Middle frontal gyrus (tissue), 1 donor: ENCODE results near the gene HLA-DPB1.
A peak's percentile ranks its signal among the peaks of the same experiment; 100 is the strongest.
"Not testable (repeated sequence)": the region's sequence is repeated elsewhere in the genome, so short reads cannot be mapped to it uniquely, and the experiment has no call there.

Source experiments
- DNase-seq: peaks from one replicate; pipeline ENCODE4 v3.0.0-alpha.2; 2015; ENCODE audit warnings: low spot score; ENCODE audit errors: extremely low spot score

Gene HLA-DPB1

DNA sequence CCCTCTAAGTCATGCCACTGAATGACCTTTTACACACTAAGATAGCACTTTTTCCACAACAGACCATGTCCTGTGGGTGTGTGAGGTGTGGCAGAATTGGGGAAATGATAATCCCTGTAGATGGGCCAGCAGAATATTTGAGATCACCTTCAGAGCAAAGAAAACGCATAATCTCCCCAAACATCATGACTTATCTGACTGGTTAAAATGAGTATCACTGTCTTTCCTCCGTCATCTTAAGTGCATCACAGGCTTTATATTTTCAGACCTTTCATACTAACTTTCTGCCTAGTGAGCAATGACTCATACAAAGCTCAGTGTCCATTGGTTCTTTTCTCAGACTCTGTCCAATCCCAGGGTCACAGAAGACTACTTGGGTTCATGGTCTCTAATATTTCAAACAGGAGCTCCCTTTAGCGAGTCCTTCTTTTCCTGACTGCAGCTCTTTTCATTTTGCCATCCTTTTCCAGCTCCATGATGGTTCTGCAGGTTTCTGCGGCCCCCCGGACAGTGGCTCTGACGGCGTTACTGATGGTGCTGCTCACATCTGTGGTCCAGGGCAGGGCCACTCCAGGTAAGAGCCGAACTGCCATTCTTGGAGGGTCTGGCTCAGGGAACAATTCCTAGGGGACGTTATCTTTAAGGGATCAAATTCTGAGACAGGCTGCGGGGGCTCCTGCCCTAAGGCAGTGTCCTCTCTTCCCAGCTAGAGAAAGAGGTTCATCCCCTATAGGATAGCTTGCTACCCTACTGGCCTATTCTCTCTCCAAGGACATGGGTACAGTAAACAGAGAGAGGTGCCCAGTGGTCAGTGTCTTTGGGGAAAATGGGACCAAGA, at the start of gene HLA-DPB1:
TSS of gene HLA-DPB1 (plus strand) at position 423 of the 838 bp plus-strand sequence. CDS start at position 475, 52 bp downstream.
- no peak for DNase-seq

DNA sequence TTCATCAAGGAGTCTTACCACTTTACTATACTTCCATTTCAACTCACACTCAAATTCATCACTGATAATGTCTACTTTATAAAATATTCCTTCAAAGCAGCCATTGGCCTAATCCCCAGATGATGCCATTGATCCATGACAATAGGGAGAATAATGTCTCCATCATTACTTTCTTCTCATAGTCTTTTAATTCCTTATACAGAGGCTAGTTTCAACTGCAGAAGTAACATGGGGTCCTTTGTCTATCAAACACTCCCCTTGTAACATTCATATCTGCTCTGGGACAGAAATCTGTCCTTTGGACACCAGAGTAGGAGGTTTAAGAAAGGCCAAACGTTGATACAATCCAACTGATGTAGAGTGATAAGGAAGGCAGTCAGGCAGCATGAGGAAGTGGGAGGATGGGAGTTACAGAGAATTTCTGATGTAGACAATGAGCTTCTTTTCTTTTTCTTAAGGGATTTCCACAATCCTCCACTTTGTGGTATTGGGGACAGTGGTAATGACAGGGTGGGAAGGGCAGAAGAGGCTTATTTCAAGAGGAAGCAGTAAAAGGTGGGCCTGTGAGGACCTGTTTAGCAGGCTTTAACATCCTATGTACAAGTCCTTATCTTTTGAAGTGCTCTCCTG, 47.5 kb upstream of the HLA-DPB1 start:
- no peak for DNase-seq

DNA sequence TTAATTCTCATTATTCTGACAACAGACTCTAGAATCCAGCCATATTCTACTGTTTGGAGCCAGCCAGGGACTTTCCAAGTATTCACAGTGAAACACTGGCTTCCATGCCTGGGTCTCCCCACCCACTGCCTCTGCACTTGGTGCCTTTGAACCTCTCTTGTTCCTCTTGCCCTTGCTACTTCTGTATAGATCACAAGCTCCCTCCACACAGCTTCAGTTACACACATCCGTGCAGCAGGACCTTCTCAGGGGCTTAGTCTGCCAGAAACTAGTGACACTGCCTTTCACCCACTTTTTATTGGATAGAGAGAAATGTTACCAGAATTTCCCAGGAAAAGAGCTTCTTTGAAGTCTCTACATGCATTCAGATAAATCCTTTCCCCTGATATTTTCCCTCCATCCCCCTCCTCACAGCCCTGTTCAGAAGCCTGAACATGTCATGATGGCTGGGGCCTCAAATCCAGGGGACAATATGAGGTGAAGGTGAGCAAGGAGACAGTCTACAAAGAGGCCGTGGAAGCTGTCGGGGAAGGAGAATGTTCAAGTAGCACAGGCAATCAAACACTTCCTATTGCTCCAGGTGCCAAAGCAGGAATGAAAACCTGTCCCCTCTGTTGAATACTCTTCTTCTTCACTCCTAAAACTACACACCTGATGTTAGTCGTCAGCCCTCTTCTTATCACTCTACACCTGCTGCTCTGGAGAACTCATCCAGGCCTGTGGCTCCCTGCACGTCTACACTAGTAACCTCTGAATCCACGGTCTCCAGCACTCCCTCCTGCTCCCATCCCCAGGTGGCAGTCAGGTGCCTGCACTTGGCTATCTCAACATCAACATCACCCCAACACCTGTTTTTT, 46.2 kb upstream of the HLA-DPB1 start:
- no peak for DNase-seq

DNA sequence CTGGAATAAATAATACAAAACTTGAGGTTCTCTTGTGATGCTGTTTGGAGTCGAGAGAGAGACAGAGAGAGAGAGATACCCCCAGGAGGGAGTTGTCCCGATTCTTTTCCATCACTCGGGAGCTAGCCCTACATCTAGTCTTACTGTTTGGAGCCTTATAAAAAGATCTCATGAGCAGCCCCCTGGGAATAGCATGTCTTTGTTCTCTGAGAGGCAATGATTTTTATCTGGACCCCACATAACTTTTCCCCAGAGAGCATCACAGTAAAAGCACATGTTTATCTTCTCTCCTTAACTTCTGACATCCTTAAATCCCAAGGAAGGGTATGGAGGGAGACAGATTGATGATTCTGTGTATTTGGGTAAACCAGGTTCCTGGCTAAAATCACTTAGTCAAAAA, 45.5 kb upstream of the HLA-DPB1 start:
- no peak for DNase-seq

DNA sequence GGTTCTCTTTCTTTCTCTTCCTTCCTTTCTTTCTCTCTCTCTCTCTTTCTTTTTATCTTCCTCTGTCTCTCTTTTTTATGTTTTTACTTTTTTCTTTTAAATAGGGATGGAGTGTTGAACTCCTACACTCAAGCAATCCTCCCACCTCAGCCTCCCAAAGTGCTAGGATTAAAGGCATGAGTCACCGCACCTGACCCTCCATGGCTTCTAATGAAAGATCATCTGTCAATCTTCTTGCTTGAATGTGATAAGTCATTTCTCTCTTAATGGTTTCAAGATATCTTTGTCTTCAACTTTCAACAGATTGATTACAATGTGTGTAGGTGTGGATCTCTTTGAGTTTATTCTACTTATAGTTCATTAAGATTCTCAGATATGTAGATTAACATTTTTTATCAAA, 41.2 kb upstream of the HLA-DPB1 start:
- no peak for DNase-seq

DNA sequence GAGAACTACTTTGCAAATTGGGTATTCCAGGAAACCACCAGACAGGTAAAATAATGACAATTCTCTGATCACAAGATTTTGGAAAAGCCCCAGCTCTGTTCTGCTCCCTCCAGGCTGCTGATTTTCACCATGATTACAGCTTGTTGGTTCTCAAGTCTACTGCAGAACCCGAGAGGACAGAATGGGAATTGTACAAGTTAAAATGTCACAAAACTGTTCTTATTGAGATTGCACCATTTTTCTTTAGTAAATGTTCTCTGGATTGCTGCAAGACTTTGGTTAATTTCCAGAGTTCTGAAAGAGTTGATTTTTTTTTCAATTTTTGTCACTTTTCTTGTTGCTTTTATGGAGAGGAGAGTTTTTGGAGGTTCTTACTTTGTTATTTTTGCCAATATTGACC, 39.3 kb upstream of the HLA-DPB1 start:
- DNase-seq = no peak

DNA sequence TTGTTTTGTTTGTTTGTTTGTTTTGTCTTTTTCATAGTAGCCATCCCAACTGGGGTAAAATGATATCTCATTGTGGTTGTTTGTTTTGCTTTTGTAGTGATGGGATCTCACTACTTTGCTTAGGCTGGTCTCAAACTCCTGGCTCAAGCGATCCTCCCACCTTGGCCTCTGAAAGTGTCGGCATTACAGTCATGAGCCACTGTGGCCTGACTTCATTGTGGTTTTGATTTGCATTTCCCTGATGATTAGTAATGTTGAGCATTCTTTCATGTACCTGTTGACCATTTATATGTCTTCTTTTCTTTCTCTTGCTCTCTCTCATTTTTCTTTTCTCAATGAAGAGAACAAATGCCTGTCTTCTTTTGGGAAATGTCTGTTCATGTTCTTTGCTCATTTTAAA, 35.6 kb upstream of the HLA-DPB1 start:
- DNase-seq = no peak

DNA sequence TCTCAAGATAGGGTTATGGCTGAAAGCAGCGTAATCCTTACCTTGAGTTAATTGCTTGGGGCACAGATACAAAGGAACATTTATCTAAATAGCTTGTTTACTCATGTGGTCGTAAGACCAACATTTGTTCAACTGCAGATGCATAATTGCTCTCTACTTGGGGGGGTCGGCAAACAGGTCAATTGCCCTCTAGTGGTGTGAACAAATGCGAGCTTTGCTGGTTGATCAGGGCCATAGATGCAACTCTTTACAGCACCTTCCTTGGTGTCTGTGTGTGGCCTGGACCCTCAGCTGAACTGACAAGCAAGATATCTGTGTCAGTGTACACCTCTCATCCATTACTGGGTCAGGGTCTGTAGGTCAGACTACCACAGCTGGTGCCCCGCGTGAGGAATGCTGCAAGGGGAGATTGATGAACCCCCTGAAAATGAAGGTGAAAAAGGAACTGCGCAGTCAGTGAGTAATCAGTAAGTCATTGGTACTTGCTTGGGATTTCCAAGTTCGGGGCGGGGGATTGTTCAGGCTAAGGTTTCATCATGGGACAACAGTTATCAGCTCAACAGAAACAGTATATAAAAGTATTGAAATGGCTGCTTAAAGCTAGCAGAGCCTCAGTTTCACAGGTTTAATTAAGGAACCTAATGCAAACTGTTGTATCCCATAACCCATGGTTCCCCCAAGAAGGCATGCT, 26.3 kb upstream of the HLA-DPB1 start:
- no peak for DNase-seq

DNA sequence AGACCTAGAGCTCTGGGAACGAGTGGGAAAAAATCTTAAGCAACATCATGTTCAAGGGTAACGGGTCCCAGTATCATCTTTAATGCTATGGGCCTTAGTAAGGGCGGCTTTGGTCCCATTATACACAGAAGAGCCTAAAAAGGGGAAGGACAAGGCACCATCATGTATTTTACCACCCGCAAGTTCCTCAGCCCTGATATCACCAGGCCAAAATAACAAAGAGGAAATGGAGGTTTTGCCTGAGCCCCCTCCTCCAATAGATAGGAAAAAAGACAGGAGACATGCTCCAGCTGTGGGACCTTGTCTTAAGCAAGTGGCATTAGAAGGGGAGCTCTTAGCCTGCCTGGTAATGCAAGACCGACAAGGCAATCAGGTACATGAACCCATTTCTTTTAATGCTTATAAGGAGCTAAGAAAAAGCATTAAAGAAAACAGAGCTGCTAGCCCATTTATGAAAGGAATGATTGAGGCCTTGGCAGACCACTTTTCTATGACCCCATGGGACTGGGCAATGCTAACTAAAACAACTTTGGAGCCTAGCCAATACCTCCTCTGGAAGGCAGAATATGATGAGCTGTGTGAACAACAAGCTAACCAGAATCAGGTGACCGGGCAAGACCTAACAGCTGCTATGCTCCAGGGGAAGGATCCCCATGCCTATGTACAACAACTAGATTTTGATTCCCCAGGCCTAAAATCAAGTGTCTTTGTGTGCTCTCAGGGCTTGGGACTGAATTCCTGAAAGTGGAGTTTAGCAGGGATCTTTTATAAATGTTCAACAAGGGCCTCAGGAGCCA, 25.6 kb upstream of the HLA-DPB1 start:
- no peak for DNase-seq

DNA sequence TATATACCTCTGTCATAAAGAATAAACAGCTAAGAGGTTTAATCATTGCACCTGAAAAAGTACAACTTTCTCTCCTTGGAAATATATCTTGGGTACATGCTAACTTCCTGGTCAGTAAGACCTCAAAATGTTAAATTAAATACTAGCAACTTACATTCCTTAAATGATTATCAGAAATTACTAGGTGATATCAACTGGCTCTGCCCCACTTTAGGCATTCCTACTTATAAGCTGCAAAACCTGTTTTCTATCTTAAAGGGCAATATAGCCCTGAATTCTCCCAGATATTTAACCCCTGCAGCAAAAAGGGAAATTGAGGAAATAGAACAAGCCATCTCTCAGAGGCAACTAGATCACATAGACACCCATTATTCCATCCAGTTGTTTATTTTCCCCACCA, 23.2 kb upstream of the HLA-DPB1 start:
- DNase-seq = no peak

DNA sequence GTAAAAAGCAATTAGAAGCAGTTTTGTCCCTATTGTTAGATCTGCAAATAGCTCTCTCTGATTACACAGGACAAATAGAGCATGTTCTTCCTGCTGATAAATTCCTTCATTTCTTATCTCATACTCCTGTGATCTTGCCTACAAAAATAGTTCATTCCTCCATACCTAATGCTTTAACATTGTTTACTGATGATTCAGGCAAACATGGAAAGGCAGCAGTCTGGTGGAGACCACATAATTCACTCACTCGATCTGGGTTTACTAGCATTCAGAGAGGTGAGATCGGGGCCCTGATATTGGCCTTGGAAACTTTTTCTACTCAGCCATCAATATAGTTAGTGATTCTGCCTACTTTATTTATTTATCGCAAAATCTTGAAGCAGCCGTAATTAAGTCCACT, 22.6 kb upstream of the HLA-DPB1 start:
- DNase-seq = no peak

DNA sequence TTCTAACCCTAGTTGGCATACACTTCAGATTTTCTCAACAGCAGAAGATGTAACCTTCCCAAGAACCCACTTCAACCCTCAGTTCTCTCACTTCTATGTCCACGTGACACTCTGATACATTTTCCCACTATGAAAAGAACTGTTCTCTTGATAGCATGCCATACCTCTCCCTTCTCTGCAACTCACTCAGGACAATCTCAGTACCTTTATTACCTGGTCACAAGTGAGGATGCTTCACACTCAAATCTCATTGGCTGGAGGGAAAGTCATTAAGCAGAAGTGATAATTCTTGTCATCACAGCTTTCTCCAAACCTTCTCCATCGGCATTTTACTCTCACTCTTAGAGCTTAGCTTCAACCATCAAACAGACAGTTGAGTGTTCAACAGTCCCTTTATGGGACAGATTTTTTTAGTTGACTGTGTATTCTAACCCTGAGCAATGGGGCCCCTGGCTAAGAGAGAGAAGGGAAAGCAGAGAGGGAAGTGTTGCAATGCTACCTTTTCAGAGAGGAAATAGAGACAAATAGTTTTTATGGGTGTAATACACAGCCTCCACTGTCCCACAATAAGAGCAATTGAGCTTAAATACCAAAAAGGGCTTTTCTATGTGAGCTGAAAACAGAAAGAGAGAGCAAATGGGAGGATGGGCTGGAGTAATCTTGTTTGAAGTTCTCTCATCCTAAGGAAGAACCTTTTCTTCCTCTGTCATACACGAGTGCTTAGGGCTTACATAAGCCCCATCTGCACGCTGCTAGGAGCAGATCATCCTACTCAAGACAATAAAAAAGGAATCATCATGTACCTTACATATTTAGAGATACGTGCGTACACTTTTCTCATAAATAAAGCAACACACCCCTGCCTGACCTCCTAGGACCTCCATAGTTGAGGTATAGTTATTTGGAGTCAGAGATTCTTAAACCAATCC, 18.3 kb upstream of the HLA-DPB1 start:
- DNase-seq = peak; percentile 5

DNA sequence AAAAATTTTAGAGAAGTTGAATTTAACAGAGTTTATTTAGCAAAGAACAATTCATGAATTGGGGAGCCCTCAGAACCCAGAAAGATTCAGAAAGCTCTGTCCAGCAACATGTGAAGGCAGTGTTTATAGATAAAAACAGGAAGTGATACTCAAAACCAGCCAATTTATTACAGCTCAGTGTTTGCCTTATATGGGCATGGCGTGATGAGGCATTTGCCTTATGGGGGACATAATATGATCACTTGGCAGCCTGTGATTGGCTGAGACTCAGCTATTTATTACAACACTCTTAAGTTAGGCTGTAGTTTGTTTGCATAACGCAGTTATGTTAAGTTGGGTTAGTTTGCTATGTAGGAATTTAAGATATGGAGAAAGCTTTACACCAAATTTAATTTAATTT, 13.8 kb upstream of the HLA-DPB1 start:
- DNase-seq = no peak

DNA sequence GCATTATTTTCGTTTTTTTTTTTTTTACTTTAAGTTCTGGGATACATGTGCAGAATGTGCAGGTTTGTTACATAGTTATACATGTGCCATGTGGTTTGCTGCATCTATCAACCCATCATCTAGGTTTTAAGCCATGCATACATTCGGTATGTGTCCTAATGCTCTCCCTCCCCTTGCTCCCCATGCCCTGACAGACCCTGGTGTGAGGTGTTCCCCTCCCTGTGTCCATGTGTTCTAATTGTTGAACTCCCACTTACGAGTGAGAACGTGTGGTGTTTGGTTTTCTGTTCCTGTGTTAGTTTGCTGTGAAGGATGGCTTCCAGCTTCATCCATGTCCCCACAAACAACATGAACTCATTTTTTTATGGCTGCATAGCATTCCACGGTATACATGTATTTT, 12.4 kb upstream of the HLA-DPB1 start:
- not testable (repeated sequence) for DNase-seq

DNA sequence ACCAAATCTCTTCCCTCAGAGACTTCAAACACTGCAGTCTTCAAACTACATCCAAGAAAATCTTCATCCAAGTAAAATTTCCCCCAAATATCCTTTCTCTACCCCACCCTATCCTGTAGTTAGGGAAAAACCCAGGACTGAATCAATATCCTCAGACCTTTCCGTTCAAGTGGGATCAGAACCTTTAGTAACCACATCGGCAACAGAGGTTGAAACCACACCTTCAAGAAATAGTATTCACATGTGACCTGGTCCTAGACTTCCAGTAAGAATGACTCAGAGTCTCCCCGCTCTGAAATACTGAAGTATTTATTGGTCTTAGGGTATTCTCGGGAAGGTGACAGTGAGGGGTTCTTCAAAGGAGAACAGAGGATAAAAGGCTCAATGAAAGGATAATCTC, 11.1 kb upstream of the HLA-DPB1 start:
- DNase-seq = no peak

DNA sequence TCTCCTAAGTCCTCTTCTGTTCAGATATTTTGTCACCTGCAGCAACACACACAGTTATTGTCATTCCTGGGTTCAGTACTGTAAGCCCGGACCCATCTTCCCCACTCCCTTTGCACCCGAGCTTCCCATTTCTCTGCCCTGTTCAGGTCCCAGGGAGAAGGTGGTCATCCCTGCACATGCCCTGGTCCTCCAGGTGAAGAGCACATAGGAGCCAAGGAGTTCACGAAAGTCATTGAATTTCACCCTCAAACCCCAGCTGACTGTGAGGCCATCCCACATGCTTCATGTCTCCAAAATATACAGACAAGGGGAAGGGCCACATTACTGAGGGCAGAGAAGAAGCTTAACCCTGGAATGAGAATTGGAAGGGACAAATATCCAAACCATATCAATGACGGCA, 10.5 kb upstream of the HLA-DPB1 start:
- DNase-seq = no peak

DNA sequence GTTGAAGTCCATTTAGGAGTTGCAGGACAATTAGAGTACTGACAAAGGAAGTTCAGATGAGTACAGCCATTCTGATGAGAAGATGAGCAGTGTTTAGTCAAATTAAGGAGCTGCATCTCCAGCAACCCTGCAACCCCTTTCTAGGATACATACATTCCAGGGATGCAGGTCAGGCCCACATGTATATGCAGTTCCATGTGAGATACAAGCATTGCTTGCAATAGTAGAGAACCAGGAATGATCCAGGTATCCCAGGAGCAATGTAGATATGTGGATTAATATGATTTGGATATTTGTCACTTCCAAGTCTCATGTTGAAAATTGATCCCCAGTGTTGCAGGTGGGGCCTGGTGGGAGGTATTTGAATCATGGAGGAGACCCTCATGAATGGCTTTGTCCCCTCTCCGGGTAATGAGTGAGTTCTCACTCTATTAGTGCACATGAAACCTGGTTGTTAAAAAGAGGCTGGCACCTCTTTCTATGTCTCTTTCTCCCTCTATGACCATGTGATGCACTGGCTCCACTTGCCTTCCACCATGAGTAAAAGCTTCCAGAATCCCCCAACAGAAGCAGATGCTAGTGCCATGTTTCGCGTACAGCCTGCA, 8.8 kb upstream of the HLA-DPB1 start:
- DNase-seq = no peak

DNA sequence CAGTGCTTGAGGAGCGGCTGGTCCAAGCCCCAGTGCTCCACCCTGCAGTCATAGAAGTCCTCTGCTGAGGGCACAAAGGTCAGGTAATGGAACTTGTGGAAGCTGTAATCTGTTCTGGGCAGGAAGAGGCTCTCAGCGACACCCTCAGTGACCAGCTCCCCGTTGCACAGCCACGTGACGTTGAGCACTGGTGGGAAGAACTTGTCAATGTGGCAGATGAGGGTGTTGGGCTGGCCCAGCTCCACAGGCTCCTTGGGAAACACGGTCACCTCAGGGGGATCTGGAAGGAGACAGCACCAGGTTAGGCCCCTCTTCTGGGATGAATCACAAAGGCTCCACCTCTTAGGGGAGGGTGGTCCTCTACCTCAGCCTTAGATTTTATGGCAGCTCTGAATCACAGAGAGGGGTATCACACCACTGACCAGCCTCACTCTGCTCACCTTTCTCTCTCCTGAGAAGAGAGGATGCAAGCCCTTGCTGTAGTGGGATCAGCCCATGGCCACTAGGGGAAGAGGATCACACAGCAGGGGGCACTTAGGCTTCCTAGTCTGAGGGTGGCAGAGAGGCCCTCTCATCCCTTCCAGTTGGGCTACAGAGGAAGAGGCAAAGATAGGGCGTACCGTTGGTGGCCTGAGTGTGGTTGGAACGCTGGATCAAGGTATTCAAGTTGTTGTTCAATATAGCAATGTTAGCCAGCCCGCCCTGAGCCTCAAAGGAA, 6.6 kb upstream of the HLA-DPB1 start:
- DNase-seq = no peak
